Stomach smooth muscle (tissue), 2 donors: ENCODE results near the gene MED13L.
A peak's percentile ranks its signal among the peaks of the same experiment; 100 is the strongest.
"Not testable (repeated sequence)": the region's sequence is repeated elsewhere in the genome, so short reads cannot be mapped to it uniquely, and the experiment has no call there.

Source experiments
- H3K27ac ChIP-seq: one replicate; pipeline ENCODE4 v1.7.0; 2013; ENCODE audit warnings: mild to moderate bottlenecking, low read length, inconsistent platforms
- H3K27me3 ChIP-seq, 2 donors: one replicate each; pipeline ENCODE4 v1.7.0; 2013; ENCODE audit warnings: low read length in 2 of 2; ENCODE audit not compliant: insufficient read depth in 2 of 2, control insufficient read depth in 1 of 2
- H3K36me3 ChIP-seq, 2 donors: one replicate each; pipeline ENCODE4 v1.7.0; 2013; ENCODE audit warnings: low read length in 2 of 2; ENCODE audit not compliant: control insufficient read depth in 2 of 2, insufficient read depth in 2 of 2
- H3K4me1 ChIP-seq: one replicate; pipeline ENCODE4 v1.7.0; 2013; ENCODE audit warnings: low read length; ENCODE audit not compliant: control insufficient read depth, insufficient read depth
- H3K4me3 ChIP-seq, 2 donors: one replicate each; pipeline ENCODE4 v1.7.0; 2013; ENCODE audit warnings: low read length in 2 of 2
- H3K9ac ChIP-seq, 2 donors: one replicate each; pipeline ENCODE4 v1.7.0; 2013; ENCODE audit warnings: low read length in 2 of 2, mild to moderate bottlenecking in 1 of 2
- H3K9me3 ChIP-seq, 2 donors: one replicate each; pipeline ENCODE4 v1.7.0; 2013; ENCODE audit warnings: low read length in 2 of 2; ENCODE audit not compliant: control insufficient read depth in 2 of 2
- donor health status: healthy.
- donor health status: Pancreatic carcinoma.

MED13L gene

DNA sequence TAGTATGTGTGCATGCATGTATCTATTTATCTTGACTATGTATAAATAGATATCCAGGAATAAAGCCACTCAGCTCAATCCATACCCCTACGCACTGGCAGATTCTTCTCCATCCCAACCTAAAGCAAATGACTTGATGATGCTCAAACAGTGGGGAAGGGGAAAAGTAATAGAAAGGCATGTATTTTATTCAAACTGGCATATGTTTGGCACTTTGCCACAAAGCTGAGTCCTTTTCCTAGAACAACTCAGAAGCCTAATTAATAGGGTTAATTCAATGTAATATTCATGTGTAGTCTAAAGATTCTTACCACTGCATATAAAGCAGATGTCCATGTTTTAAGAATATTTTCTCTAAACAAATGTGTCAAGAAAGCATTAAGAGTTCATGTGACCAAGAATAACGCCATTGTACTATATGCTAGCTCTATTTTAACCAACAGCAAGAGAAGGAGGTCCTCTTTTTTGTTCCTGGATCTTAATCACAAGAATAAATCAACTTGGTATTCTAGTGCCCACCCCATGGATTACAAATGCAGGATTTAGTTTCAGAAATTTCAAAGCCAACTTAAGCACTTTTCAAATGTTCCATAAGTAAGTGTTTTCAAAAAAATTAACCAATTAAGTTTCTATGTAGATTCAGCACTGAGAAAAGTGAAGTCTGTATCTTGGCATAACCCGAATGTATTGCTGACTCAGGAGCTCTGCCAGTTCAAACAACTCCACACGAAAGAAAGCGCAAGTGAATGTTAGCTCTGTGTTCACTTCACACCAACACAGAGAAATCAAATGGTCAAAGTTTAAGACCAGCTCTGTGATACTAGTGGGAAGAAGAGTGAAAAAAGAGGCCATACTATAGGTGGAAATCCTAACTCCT, 233.6 kb downstream of the MED13L start:
- no peaks in the 10 kb centered on the region for H3K27me3 ChIP-seq
- H3K4me3 ChIP-seq, result peak overlapping the region in 1 of 2 donors; percentile 3
- no peaks in the 10 kb centered on the region for H3K9me3 ChIP-seq
- H3K4me1 ChIP-seq, result peaks cover 5% of the 10 kb centered on the region
- no peak overlapping the region for H3K27ac ChIP-seq
- H3K36me3 ChIP-seq, result no peaks in the 10 kb centered on the region
- H3K9ac ChIP-seq, result no peak overlapping the region

DNA sequence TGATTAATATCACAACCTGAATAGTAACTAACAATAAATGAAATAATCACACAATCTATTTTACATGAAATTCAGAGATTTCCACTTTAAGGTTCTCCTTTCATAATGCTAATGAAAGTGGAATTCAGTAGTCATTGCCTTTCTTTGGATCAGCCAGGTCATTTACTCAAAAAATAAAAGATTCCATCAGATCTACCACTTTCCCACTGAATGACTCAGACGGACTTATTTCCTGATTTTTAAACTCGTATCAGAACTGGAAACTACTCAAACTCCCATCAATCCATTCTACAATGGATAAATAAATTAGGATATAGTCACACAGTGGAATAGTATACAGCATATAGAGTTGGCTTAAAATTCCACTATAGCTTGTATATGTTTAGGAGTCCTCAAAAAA, 237.1 kb downstream of the MED13L start:
- Histone ChIP-seq H3K27me3 (no peaks in the 10 kb centered on the region), H3K27ac (no peak overlapping the region), H3K9me3 (no peaks in the 10 kb centered on the region), H3K36me3 (no peaks in the 10 kb centered on the region), H3K4me1 (peaks cover 5% of the 10 kb centered on the region), H3K9ac (no peak overlapping the region), H3K4me3 (no peak overlapping the region)

DNA sequence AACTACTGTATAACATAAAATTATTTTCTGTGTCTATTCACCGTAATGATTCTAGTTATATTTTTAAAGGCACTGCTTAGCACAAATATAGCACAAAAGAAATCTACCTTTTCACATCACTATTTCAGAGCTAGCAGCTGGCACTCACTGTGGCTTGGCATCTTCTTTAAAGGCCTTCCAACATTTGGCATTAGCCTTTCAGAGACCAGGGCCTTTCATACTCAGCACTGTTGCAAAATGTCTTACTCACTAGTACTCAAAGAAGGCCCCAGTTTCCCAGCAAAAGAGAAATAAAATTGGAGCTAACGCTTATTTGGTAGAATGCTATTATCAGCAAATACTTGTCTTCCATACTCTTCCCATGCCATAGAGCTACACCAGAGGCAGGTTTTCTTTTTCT, 238.4 kb downstream of the MED13L start:
- Histone ChIP-seq H3K9me3 (no peaks in the 10 kb centered on the region), H3K27me3 (no peaks in the 10 kb centered on the region), H3K9ac (no peak overlapping the region), H3K36me3 (no peaks in the 10 kb centered on the region), H3K27ac (no peak overlapping the region), H3K4me3 (no peak overlapping the region), H3K4me1 (no peaks in the 10 kb centered on the region)

DNA sequence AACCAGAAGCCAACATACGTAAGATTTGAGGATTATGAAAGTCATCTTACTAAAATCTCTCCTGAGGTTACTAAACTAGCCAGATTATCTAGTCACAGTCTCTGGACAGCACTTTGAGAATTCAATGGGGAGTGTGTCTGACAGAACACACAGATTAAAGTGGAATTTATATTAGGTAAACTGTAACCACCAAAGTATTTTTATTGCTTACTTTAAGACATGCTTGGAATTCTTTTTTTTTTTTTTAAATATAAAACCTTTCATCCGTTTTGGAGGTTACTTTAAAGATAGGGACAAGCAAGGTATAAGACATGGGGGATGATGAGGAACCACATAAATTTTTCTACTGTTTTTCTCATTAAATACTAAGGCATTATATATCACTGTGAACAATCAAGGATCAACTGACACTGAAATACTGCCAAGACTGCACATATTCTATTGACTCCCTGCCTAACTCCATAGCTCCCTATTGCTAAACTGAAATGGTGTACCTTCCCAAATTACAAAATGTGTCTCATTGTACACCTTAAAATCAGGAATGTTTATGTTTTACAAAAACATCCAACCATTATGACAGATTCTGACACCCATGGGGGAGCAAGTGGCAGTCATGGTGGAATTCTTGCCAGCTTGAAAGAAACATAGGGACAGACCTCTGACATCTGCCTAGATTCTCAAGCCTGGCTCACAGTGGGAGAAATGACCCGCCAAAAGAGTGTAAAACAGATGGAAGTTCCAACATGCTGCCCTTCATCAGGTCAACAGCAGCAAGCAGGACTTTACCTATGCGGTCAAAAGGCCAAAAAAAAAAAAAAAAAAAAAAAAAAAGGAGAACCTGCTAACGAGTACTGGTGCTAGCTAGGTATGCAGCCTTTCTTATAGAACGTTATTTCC, 239.3 kb downstream of the MED13L start:
- H3K27ac ChIP-seq, result no peak overlapping the region
- H3K9me3 ChIP-seq, result no peaks in the 10 kb centered on the region
- no peak overlapping the region for H3K4me3 ChIP-seq
- no peak overlapping the region for H3K9ac ChIP-seq
- H3K36me3 ChIP-seq, result no peaks in the 10 kb centered on the region
- no peaks in the 10 kb centered on the region for H3K27me3 ChIP-seq
- H3K4me1 ChIP-seq, result no peaks in the 10 kb centered on the region

DNA sequence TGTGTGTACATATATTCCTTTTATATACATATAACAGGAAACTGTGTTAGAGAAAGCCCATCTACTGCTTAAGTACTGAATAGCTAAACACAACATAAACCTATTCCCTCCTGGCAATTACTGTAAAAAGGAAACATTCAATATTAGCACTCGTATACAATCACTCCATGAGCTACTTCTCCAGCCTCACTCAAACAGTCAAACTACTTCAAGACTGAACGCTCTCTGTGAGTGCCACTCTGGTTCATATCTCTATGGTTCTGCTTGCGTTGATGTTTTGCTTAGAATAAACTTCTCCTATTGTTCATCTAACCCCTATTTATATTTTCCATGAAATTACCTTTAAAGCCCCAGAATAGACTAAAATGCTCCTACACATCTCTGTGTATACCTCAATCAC, 243.7 kb downstream of the MED13L start:
- Histone ChIP-seq H3K36me3 (no peaks in the 10 kb centered on the region), H3K4me1 (no peaks in the 10 kb centered on the region), H3K9me3 (no peaks in the 10 kb centered on the region), H3K27ac (no peak overlapping the region), H3K9ac (no peak overlapping the region), H3K4me3 (no peak overlapping the region), H3K27me3 (no peaks in the 10 kb centered on the region)

DNA sequence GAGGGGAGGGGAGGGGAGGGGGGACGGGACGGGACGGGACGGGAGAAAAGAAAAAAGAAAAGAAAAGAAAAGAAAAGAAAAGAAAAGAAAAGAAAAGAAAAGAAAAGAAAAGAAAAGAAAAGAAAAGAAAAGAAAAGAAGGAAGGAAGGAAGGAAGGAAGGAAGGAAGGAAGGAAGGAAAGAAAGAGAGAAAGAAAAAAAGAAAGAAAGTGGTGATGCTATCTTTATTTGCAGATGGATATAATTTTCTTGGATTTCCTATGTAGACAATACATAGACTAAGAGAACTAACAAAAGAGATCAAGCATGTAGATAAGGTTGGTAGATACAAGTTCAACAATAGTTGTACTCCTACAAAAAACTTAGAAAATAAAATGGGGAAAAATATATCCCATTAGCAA, 245.9 kb downstream of the MED13L start:
- not testable (repeated sequence) for H3K4me3 ChIP-seq, H3K27ac ChIP-seq, H3K4me1 ChIP-seq, H3K27me3 ChIP-seq, H3K36me3 ChIP-seq, H3K9me3 ChIP-seq, H3K9ac ChIP-seq

DNA sequence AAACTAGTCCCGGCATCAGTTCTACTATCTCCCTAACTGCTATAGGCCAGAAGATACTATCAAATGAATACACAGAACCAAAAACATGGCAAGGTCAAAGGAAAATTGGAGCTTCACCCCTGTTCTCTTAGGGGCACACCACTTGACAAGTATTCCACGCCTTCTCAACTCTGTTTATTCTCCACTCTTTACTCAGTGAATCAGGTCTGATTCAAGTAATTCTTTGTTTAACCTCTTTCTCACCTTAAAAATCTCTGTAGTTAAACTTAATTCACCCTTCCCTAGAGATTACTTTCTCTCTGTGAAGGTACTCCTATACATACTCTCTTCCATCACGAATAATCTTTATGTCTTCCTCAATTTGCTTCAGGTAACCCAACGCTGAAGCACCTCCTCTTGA, 248.9 kb downstream of the MED13L start:
- Histone ChIP-seq H3K9ac (no peak overlapping the region), H3K36me3 (no peaks in the 10 kb centered on the region), H3K9me3 (no peaks in the 10 kb centered on the region), H3K27ac (no peak overlapping the region), H3K4me3 (no peak overlapping the region), H3K27me3 (no peaks in the 10 kb centered on the region), H3K4me1 (no peaks in the 10 kb centered on the region)

DNA sequence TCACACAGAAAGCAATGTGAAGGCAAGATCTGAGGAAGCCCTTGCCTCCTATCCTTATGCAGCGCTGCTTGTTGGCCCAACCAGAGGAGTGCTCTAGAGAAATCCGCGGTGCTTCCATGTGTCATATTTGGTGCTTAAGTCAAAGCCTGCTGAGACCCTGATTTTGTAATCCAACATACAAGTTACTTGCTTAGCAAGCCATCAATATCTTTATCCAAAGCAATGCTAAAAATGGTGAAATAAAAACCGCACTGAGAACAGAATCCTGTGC, 250.0 kb downstream of the MED13L start:
- H3K9me3 ChIP-seq, result no peaks in the 10 kb centered on the region
- no peaks in the 10 kb centered on the region for H3K27me3 ChIP-seq
- no peak overlapping the region for H3K4me3 ChIP-seq
- no peaks in the 10 kb centered on the region for H3K4me1 ChIP-seq
- no peak overlapping the region for H3K9ac ChIP-seq
- H3K27ac ChIP-seq, result no peak overlapping the region
- H3K36me3 ChIP-seq, result no peaks in the 10 kb centered on the region

DNA sequence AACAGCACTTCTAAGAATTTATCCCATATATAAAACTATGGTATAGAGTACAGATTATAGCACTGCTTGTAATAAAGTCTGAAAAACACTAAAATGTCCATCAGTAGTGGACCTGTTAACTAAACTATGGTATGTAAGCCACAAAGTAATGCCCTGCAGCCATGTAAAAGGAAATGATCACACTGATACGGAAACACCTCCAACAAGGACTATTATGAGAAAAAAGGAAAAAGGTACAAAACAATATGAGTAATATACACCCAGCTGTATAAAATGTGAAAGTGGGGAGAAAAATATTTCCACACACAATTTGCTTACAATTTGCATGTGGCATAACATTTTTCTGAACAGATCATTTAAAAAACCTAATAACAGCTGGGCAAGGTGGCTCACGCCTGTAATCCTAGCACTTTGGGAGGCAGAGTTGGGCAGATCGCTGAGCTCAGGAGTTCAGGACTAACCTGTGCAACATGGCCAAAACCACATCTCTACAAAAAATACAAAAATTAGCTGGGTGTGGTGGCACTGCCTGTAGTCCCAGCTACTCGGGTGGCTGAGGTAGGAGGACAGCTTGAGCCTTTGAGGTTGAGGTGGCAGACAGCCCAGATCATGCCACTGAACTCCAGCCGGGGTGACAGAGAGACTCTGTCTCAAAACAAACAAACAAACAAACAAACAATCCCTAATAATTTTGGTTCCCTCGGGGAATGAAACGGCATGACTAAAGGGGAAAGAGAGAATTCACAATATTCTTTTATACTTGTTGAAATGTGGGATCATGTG, 250.5 kb downstream of the MED13L start:
- H3K27ac ChIP-seq, result no peak overlapping the region
- H3K27me3 ChIP-seq, result no peaks in the 10 kb centered on the region
- no peak overlapping the region for H3K9ac ChIP-seq
- H3K9me3 ChIP-seq, result no peaks in the 10 kb centered on the region
- no peak overlapping the region for H3K4me3 ChIP-seq
- no peaks in the 10 kb centered on the region for H3K4me1 ChIP-seq
- H3K36me3 ChIP-seq, result no peaks in the 10 kb centered on the region

DNA sequence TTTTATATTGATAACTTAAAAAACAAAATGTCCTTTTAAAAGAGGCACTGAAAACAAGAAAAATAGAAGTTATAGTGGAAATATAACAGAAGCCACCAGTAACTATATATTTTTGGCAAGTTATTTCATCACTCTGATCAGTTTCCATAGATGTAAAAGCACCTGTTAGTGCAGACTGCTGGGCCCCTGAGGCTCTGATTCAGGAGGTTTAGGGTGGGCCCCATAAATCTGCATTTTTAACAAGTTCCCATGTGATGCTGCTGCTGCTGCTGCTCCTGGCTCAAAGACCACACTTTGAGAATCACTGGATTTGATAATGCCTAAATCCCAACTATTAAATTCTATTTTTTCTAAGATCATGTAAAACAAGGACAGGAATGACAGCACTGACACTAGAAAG, 251.1 kb downstream of the MED13L start:
- Histone ChIP-seq H3K4me1 (no peaks in the 10 kb centered on the region), H3K27me3 (no peaks in the 10 kb centered on the region), H3K27ac (no peak overlapping the region)

More for the DNA sequence above, 251.1 kb downstream of the MED13L start:
- Histone ChIP-seq H3K9ac (no peak overlapping the region), H3K4me3 (no peak overlapping the region), H3K36me3 (no peaks in the 10 kb centered on the region), H3K9me3 (no peaks in the 10 kb centered on the region)
